ENCODE measurements around the gene PKNOX1. TPM values are rescaled to one million over a fixed set of nuclear protein-coding genes. Genes with fewer than 3 reads are reported as not detected.
"Not testable (repeated sequence)": the region's sequence is repeated elsewhere in the genome, so short reads cannot be mapped to it uniquely, and the experiment has no call there.

PKNOX1 gene
- total RNA-seq, 2 donors from 2014 or later, result 6.5 to 27.7 TPM

DNA sequence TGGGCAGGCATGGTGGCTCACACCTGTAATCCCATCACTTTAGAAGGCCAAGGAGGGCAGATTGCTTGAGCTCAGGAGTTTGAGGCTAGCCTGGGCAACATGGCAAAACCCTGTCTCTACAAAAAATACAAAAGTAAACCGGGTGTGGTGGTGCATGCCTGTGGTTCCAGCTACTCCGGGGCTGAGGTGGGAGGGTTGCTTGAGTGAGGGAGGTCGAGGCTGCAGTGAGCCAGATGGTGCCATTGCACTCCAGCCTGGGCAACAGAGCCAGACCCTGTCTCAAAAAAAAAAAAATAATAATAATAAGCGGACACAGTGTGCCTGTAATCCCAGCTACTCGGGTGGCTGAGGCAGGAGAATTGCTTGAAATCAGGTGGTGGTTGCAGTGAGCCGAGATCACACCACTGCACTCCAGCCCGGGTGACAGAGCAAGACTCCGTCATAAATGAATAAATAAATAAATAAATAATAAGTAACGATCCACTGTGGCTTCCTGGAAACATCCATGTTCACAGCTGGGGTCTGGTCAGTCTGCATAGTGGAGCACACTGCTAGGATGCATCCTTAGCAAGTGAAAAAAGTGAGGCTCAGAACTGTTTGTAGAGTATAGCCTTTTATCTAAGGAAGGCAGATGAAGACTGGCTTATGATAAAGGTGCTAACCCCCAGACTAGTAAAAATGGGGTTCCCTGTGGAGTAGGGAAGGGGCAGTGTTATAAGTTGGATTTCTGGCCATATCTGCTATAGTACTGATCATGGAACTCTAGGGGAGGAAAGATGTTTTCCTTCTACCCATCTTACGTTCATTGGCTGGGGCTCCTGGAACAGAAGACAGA, 15.7 kb downstream of the PKNOX1 start:
- ATAC-seq (ENCODE audit: insufficient number of reproducible peaks, low FRiP score, low read depth), result no peak
- Histone ChIP-seq H3K9me3 (no peaks in the 10 kb centered on the region), H3K36me3 (no peaks in the 10 kb centered on the region), H3K4me1 (ENCODE audit: control insufficient read depth in 1 of 2, low read depth in 2 of 2) (peaks cover 0 to 3% of the 10 kb centered on the region in 2 donors), H3K27ac (no peak overlapping the region), H3K27me3 (replicated peaks; ENCODE audit: insufficient read depth) (no peaks in the 10 kb centered on the region), H3K4me3 (no peak overlapping the region)
- TF ChIP-seq, protein P1, sequence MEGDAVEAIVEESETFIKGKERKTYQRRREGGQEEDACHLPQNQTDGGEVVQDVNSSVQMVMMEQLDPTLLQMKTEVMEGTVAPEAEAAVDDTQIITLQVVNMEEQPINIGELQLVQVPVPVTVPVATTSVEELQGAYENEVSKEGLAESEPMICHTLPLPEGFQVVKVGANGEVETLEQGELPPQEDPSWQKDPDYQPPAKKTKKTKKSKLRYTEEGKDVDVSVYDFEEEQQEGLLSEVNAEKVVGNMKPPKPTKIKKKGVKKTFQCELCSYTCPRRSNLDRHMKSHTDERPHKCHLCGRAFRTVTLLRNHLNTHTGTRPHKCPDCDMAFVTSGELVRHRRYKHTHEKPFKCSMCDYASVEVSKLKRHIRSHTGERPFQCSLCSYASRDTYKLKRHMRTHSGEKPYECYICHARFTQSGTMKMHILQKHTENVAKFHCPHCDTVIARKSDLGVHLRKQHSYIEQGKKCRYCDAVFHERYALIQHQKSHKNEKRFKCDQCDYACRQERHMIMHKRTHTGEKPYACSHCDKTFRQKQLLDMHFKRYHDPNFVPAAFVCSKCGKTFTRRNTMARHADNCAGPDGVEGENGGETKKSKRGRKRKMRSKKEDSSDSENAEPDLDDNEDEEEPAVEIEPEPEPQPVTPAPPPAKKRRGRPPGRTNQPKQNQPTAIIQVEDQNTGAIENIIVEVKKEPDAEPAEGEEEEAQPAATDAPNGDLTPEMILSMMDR (IDR thresholded peaks at IDR 0.05), result no peak
- no peak for DNase-seq (ENCODE audit: low spot score)

DNA sequence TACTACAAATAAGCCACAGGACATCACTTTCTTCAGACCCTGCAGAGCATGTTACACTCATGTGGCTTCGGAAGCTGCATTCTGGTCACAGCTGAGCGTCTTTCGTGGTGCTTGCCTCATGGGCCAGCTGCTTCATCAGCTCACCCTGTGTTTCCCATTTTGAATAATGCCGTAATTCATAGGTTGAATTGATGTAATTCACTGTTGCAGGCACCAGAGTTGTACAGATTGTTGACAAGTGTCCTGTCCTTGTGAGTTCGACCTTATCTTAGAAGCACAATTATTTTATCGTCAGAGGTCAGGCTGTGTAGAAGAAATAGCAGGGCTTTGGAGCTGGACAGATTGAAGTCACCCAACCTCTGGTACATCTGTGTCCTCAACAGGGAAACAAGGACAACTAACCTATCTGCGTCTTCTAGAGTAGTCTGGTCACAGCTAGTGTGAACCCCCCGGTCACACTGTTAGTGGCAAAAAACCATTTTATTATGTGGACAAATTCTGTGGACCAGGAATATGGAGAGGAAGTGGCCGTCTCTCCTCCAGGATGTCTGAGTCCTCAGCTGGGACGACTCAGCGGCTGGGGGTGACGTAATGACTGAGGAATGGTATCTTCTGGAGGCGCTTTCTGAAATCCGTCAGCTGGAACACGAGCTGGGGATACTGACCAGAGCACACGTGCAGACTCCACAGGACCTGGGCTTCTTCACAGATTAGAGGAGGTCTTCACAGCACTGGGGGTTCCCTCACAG, 17.8 kb downstream of the PKNOX1 start:
- DNase-seq (ENCODE audit: low spot score) (no peak), ATAC-seq (ENCODE audit: insufficient number of reproducible peaks, low FRiP score, low read depth) (no peak)
- Histone ChIP-seq H3K4me3 (no peak overlapping the region), H3K4me1 (ENCODE audit: control insufficient read depth in 1 of 2, low read depth in 2 of 2) (peaks cover 3 to 7% of the 10 kb centered on the region in 2 donors), H3K27ac (no peak overlapping the region), H3K9me3 (no peaks in the 10 kb centered on the region), H3K27me3 (replicated peaks; ENCODE audit: insufficient read depth) (no peaks in the 10 kb centered on the region), H3K36me3 (no peaks in the 10 kb centered on the region)
- TF ChIP-seq, protein P1 (IDR thresholded peaks at IDR 0.05), result no peak

DNA sequence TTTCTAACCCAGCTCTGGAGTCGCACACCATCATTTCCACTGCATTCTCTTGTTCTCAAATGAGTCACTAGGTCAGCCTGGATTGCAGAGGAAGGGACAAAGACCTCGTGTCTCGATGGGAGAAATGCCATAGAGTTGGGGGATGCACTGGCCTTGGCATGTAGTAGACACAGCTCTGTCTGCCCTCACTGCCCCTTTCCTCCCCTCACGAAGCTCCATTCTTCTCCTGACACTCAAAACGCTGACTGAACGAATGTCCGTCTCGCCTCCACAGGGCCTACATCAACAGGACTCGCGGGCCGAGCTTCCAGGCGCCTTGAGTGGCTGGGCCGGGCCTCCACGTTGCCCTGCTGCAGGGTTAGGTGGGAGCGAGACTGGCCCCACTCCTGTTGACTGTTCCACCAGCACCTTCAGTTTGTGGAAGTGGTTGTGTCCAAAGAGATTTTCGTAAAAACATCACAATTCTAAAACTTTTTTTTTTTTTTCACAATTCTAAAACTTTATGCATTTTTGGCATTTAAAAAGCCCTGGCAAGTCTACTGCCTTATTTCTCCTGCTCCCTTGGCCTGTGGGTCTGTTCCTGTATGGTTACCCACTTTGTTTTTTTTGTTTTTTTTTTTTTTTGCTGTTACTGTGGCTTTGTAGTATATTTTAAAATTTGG, 18.8 kb downstream of the PKNOX1 start:
- H3K9me3 ChIP-seq, result no peaks in the 10 kb centered on the region
- no peak overlapping the region for H3K27ac ChIP-seq
- DNase-seq (ENCODE audit: low spot score), result no peak
- no peak for ATAC-seq (ENCODE audit: insufficient number of reproducible peaks, low FRiP score, low read depth)
- no peaks in the 10 kb centered on the region for H3K36me3 ChIP-seq
- TF ChIP-seq, protein P1 (IDR thresholded peaks at IDR 0.05), result no peak
- H3K4me3 ChIP-seq, result no peak overlapping the region
- H3K4me1 ChIP-seq (ENCODE audit: control insufficient read depth in 1 of 2, low read depth in 2 of 2), result peaks cover 3 to 14% of the 10 kb centered on the region in 2 donors
- H3K27me3 ChIP-seq (replicated peaks; ENCODE audit: insufficient read depth), result no peaks in the 10 kb centered on the region

GRCh38 chr21:42997053-42997452, 22.7 kb downstream of the PKNOX1 start:
- no peak for DNase-seq (ENCODE audit: low spot score)

DNA sequence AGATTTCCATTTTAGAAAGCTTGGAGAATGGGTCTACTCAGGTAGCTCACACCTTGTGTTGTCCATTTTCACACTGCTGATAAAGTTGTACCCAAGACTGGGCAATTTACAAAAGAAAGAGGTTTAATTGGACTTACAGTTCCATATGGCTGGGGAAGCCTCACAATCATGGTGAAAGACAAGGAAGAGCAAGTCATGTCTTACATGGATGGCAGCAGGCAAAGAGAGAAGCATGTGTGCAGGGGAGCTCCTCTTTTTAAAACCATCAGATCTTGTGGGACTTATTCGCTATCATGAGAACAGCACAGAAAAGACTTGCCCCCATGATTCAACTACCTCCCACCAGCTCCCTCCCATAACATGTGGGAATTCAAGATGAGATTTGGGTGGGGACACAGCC, 23.6 kb downstream of the PKNOX1 start:
- not testable (repeated sequence) for H3K27ac ChIP-seq, H3K36me3 ChIP-seq
- H3K4me1 ChIP-seq (ENCODE audit: control insufficient read depth in 1 of 2, low read depth in 2 of 2), result peaks cover 0 to 25% of the 10 kb centered on the region in 2 donors

More at GRCh38 chr21:42997053-42997452, 22.7 kb downstream of the PKNOX1 start:
- no peaks in the 10 kb centered on the region for H3K36me3 ChIP-seq
- TF ChIP-seq, protein P1 (IDR thresholded peaks at IDR 0.05), result no peak
- H3K27ac ChIP-seq, result peak overlapping the region; percentile 41 to 62
- no peak overlapping the region for H3K4me3 ChIP-seq
- H3K9me3 ChIP-seq, result no peaks in the 10 kb centered on the region
- peak; percentile 70 for ATAC-seq (ENCODE audit: insufficient number of reproducible peaks, low FRiP score, low read depth)
- no peaks in the 10 kb centered on the region for H3K27me3 ChIP-seq (replicated peaks; ENCODE audit: insufficient read depth)
- H3K4me1 ChIP-seq (ENCODE audit: control insufficient read depth in 1 of 2, low read depth in 2 of 2), result peaks cover 3 to 25% of the 10 kb centered on the region in 2 donors

GRCh38 chr21:42999152-42999551, 24.8 kb downstream of the PKNOX1 start:
- not testable (repeated sequence) for H3K4me3 ChIP-seq

More for the DNA sequence above, 23.6 kb downstream of the PKNOX1 start:
- H3K9me3 ChIP-seq; H3K4me3 ChIP-seq; ATAC-seq (ENCODE audit: insufficient number of reproducible peaks, low FRiP score, low read depth); DNase-seq (ENCODE audit: low spot score); H3K27me3 ChIP-seq (replicated peaks; ENCODE audit: insufficient read depth): not testable (repeated sequence)

GRCh38 chr21:43000041-43000440, 25.7 kb downstream of the PKNOX1 start:
- not testable (repeated sequence) for H3K36me3 ChIP-seq; H3K27ac ChIP-seq; H3K4me3 ChIP-seq; H3K27me3 ChIP-seq (replicated peaks; ENCODE audit: insufficient read depth); DNase-seq (ENCODE audit: low spot score); H3K9me3 ChIP-seq; ATAC-seq (ENCODE audit: insufficient number of reproducible peaks, low FRiP score, low read depth)
- peaks cover 0 to 25% of the 10 kb centered on the region in 2 donors for H3K4me1 ChIP-seq (ENCODE audit: control insufficient read depth in 1 of 2, low read depth in 2 of 2)

More at GRCh38 chr21:42999152-42999551, 24.8 kb downstream of the PKNOX1 start:
- H3K9me3 ChIP-seq; H3K36me3 ChIP-seq; H3K27me3 ChIP-seq (replicated peaks; ENCODE audit: insufficient read depth); DNase-seq (ENCODE audit: low spot score); ATAC-seq (ENCODE audit: insufficient number of reproducible peaks, low FRiP score, low read depth); H3K27ac ChIP-seq: not testable (repeated sequence)
- H3K4me1 ChIP-seq (ENCODE audit: control insufficient read depth in 1 of 2, low read depth in 2 of 2), result peaks cover 0 to 25% of the 10 kb centered on the region in 2 donors
